Panc1 (cell line): Measurements from ENCODE around the gene ZNF79. TPM values are rescaled to one million over a fixed set of nuclear protein-coding genes. Genes with fewer than 3 reads are reported as not detected.

Experiments
- ATAC-seq: fragments of 200-7000 bp; cut with Tn5 transposase; 2 replicates; pipeline ENCODE4 v1.9.1; 2020; ENCODE audit warnings: mild to moderate bottlenecking, moderate library complexity
- BruUV-seq: library from RNA; stranded (reverse); fragments of 400-500 nt; replicated peaks from 2 replicates; lab custom pipeline; 2021; lab: Mats Ljungman, UMichigan
- CTCF ChIA-PET: fragments of 300-600 bp; sonication (Branson Sonifier 250); formaldehyde crosslinking; loops from one replicate; lab custom pipeline; 2022; ENCODE audit warnings: antibody characterized with exemption; lab: Charles Lee
- POLR2A ChIA-PET: fragments of 300-600 bp; sonication (Branson Sonifier 250); formaldehyde crosslinking; loops from one replicate; lab custom pipeline; 2022; ENCODE audit warnings: antibody characterized with exemption; lab: Charles Lee
- DNase-seq: peaks from one replicate; pipeline ENCODE4 v3.0.0-alpha.2; 2010; ENCODE audit warnings: low read depth, low spot score
- H3K27ac ChIP-seq: 2 replicates; pipeline ENCODE4 v1.5.1; 2011; ENCODE audit warnings: mild to moderate bottlenecking, low read length, inconsistent platforms
- H3K27me3 ChIP-seq: fragments of 200-500 bp; sonication (Bioruptor generic); 2 replicates; pipeline ENCODE4 v1.6.0; 2014; ENCODE audit warnings: low read length, inconsistent platforms; ENCODE audit not compliant: control insufficient read depth, insufficient read depth
- H3K36me3 ChIP-seq: fragments of 200-500 bp; sonication (Bioruptor generic); 2 replicates; pipeline ENCODE4 v1.5.1; 2014; ENCODE audit warnings: inconsistent platforms, mild to moderate bottlenecking, low read length, moderate library complexity; ENCODE audit not compliant: control insufficient read depth, insufficient read depth
- H3K4me1 ChIP-seq: 2 replicates; pipeline ENCODE4 v1.5.1; 2011; ENCODE audit warnings: inconsistent platforms, mild to moderate bottlenecking, low read length, moderate library complexity; ENCODE audit not compliant: control insufficient read depth, insufficient read depth
- H3K4me3 ChIP-seq, 2 experiments: 2 replicates each; pipeline ENCODE4 v1.5.1; 2011 to 2012; ENCODE audit warnings: low read depth in 2 of 2, low read length in 2 of 2, mild to moderate bottlenecking in 2 of 2, inconsistent platforms in 1 of 2, moderate library complexity in 1 of 2
- H3K9me3 ChIP-seq: fragments of 200-500 bp; sonication (Bioruptor generic); 2 replicates; pipeline ENCODE4 v1.5.1; 2014; ENCODE audit warnings: low read depth, mild to moderate bottlenecking, inconsistent platforms, low read length, moderate library complexity; ENCODE audit not compliant: control insufficient read depth, insufficient read depth
- POLR2AphosphoS5 ChIP-seq: IDR thresholded peaks from 2 replicates; pipeline ENCODE4 v1.6.1; 2012; ENCODE audit warnings: mild to moderate bottlenecking, low read depth, low read length, moderate library complexity
- SIN3A ChIP-seq: IDR thresholded peaks from 2 replicates; pipeline ENCODE4 v1.6.1; 2012; ENCODE audit warnings: low read depth, mild to moderate bottlenecking, low read length, moderate library complexity, borderline replicate concordance; ENCODE audit not compliant: insufficient read depth
- TCF7L2 ChIP-seq: IDR thresholded peaks from 2 replicates; pipeline ENCODE4 v1.6.1; 2011; ENCODE audit warnings: mild to moderate bottlenecking, low read depth, low read length, inconsistent platforms
- in situ Hi-C: cut with HindIII; loops from 2 replicates; pipeline ENCODE4 v1.10.0; 2016; ENCODE audit warnings: low sequenced_read_pairs, low pct_unique_long_range_greater_than_20kb
- intact Hi-C: fragments of 100-400 bp; cut with micrococcal nuclease; formaldehyde crosslinking; loops from one replicate; pipeline ENCODE4 v1.10.0; 2022; ENCODE audit not compliant: unreplicated experiment
- total RNA-seq: library from RNA; stranded (reverse); gene quantifications from one replicate; pipeline ENCODE4 v1.2.1, GENCODE V29; 2021; ENCODE audit not compliant: unreplicated experiment
- TF ChIP-seq, protein P1 (sequence below): fragments of 450-650 bp; IDR thresholded peaks from 2 replicates; pipeline ENCODE4 v1.5.1; 2017; ENCODE audit warnings: mild to moderate bottlenecking
- TF ChIP-seq, protein P2 (sequence below), 2 experiments: IDR thresholded peaks; 2 replicates each; pipeline ENCODE4 v1.6.1; 2011 to 2012; ENCODE audit warnings: low read depth in 2 of 2, control low read depth in 1 of 2, low read length in 1 of 2, mild to moderate bottlenecking in 1 of 2, moderate library complexity in 1 of 2; ENCODE audit not compliant: insufficient read depth in 1 of 2

ZNF79 gene
- total RNA-seq, 1 experiment from 2014 or later: 5.4 TPM

DNA sequence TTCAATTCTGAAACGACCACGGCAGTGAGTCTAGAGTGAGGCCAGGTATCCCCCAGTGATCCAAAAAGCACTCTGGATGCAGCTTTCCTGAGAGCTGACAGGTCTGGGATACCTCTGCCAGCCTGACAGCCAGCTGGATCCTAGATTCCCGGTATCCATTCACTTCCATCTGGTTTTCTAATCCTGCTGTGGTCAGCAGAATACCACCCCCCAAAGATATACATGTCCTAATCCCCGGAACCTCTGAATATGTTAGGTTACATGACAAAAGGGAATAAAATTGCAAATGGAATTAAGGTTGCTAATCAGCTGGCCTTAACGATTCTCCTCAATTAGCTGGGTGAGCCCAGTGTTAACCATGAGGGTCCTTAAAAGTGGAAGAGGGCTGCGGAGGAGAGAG lies 1.4 kb upstream of the ZNF79 start:
- ChIA-PET CTCF (no interaction called here), POLR2A (no interaction called here)
- DNase-seq: no peak
- in situ Hi-C loops (no loop called here), intact Hi-C loops (no loop called here)
- ATAC-seq: no peak
- Histone ChIP-seq H3K27ac (peak overlapping the region; percentile 95), H3K4me1 (peaks cover 9% of the 10 kb centered on the region; the same call in 1 of the 2 replicates), H3K27me3 (no peaks in the 10 kb centered on the region), H3K36me3 (no peaks in the 10 kb centered on the region; the same call in 1 of the 2 replicates), H3K9me3 (no peaks in the 10 kb centered on the region), H3K4me3 (peak overlapping the region; percentile 90 to 96)
- no TSS peak for BruUV-seq
- TF ChIP-seq, protein P1, sequence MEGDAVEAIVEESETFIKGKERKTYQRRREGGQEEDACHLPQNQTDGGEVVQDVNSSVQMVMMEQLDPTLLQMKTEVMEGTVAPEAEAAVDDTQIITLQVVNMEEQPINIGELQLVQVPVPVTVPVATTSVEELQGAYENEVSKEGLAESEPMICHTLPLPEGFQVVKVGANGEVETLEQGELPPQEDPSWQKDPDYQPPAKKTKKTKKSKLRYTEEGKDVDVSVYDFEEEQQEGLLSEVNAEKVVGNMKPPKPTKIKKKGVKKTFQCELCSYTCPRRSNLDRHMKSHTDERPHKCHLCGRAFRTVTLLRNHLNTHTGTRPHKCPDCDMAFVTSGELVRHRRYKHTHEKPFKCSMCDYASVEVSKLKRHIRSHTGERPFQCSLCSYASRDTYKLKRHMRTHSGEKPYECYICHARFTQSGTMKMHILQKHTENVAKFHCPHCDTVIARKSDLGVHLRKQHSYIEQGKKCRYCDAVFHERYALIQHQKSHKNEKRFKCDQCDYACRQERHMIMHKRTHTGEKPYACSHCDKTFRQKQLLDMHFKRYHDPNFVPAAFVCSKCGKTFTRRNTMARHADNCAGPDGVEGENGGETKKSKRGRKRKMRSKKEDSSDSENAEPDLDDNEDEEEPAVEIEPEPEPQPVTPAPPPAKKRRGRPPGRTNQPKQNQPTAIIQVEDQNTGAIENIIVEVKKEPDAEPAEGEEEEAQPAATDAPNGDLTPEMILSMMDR: no peak
- no peak for TF ChIP-seq TCF7L2
- TF ChIP-seq POLR2AphosphoS5: no peak
- no peak for TF ChIP-seq SIN3A
- TF ChIP-seq, protein P2, sequence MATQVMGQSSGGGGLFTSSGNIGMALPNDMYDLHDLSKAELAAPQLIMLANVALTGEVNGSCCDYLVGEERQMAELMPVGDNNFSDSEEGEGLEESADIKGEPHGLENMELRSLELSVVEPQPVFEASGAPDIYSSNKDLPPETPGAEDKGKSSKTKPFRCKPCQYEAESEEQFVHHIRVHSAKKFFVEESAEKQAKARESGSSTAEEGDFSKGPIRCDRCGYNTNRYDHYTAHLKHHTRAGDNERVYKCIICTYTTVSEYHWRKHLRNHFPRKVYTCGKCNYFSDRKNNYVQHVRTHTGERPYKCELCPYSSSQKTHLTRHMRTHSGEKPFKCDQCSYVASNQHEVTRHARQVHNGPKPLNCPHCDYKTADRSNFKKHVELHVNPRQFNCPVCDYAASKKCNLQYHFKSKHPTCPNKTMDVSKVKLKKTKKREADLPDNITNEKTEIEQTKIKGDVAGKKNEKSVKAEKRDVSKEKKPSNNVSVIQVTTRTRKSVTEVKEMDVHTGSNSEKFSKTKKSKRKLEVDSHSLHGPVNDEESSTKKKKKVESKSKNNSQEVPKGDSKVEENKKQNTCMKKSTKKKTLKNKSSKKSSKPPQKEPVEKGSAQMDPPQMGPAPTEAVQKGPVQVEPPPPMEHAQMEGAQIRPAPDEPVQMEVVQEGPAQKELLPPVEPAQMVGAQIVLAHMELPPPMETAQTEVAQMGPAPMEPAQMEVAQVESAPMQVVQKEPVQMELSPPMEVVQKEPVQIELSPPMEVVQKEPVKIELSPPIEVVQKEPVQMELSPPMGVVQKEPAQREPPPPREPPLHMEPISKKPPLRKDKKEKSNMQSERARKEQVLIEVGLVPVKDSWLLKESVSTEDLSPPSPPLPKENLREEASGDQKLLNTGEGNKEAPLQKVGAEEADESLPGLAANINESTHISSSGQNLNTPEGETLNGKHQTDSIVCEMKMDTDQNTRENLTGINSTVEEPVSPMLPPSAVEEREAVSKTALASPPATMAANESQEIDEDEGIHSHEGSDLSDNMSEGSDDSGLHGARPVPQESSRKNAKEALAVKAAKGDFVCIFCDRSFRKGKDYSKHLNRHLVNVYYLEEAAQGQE (IDR thresholded peaks at IDR 0.05; ENCODE audit: insufficient read depth in 1 of 2, low read depth in 2 of 2, low read length in 1 of 2): no peak

DNA sequence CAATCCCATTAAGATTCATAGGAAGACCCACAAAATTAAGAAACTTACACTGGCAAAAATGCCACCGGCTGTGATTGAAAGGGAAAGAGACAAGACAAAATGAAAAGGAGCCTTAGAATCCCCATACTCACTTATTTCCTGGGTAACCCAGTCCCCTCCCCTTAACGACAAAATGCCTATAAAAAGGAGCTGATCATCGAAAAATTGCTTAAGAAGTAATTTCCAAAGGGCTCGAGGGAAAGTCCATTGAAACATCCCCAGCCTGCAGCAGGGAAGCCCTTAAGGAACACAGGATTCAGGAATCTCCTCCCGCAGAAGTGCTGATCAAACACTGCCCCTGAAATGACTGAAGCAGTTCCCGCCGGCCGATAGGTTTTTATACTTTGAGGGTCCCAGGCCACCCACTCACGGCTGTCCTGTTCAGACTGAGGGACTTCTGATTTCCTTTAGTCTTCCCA lies 677 bp upstream of the ZNF79 start:
- Histone ChIP-seq H3K9me3 (no peaks in the 10 kb centered on the region), H3K4me3 (peak overlapping the region; percentile 90 to 96), H3K4me1 (peaks cover 9% of the 10 kb centered on the region; the same call in 1 of the 2 replicates), H3K36me3 (no peaks in the 10 kb centered on the region; the same call in 1 of the 2 replicates), H3K27me3 (no peaks in the 10 kb centered on the region), H3K27ac (peak overlapping the region; percentile 95)
- TSS peak; percentile 94 for BruUV-seq
- ChIA-PET POLR2A (no interaction called here), CTCF (no interaction called here)
- no peak for DNase-seq
- TF ChIP-seq POLR2AphosphoS5 (no peak), SIN3A (no peak), TCF7L2 (no peak)
- TF ChIP-seq, protein P2 (IDR thresholded peaks at IDR 0.05; ENCODE audit: insufficient read depth in 1 of 2, low read depth in 2 of 2, low read length in 1 of 2): no peak
- TF ChIP-seq, protein P1: no peak
- in situ Hi-C loops (no loop called here), intact Hi-C loops (no loop called here)
- ATAC-seq: peak; percentile 28; the same call in 1 of the 2 replicates
